Non-pigmented ciliary epithelial cell (primary cell): Measurements from ENCODE around the gene MAP3K6.

Source experiments
- DNase-seq: peaks from one replicate; pipeline ENCODE4 v3.0.0-alpha.2; 2010; ENCODE audit warnings: low read depth

Gene MAP3K6

GRCh38 chr1:27372808-27373690, 6.3 kb upstream of the MAP3K6 start:
- DNase-seq: no peak

GRCh38 chr1:27372022-27372807, 5.5 kb upstream of the MAP3K6 start:
- DNase-seq: no peak

GRCh38 chr1:27368869-27369582, 2.3 kb upstream of the MAP3K6 start:
- DNase-seq: no peak

DNA sequence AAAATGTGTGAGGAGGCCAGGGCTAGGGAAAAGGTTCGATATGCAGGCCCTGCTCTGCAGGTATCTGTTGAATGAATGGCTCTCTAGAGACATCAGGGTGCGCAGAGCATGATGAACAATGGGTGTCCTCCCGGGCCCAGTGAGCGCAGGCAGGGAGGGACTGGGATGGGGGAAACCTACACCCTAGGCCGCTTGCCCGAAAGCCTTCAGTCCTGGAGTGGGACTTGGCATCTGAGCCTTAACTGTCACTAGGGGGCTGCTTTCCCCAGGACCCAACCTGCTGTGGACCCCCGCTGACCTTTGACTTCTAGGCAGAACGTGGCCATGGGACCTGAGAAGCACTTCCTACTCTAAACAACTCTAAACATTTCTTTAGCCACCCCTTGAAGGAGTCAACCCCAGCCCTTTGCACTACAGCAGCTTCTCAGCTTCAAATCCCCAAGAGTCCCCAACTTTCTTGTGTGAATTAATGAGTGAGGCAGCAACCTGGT, 444 bp upstream of the MAP3K6 start:
- no peak for DNase-seq

DNA sequence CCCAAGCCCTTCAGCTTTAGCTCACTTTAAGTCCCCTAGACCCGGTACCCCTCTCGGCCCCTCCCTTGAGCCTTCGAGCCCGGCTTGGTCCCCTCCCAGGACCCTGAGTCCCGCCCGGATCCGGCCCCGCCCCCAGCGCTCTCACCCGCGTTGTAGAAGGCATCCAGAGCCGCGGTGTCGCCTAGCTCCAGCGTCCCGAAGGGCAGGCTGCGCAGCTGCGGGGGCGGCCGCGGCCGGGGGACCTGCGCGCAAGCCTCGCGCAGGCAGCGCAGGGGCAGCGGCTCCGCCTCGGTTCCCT, 699 bp downstream of the MAP3K6 start:
- DNase-seq: no peak

DNA sequence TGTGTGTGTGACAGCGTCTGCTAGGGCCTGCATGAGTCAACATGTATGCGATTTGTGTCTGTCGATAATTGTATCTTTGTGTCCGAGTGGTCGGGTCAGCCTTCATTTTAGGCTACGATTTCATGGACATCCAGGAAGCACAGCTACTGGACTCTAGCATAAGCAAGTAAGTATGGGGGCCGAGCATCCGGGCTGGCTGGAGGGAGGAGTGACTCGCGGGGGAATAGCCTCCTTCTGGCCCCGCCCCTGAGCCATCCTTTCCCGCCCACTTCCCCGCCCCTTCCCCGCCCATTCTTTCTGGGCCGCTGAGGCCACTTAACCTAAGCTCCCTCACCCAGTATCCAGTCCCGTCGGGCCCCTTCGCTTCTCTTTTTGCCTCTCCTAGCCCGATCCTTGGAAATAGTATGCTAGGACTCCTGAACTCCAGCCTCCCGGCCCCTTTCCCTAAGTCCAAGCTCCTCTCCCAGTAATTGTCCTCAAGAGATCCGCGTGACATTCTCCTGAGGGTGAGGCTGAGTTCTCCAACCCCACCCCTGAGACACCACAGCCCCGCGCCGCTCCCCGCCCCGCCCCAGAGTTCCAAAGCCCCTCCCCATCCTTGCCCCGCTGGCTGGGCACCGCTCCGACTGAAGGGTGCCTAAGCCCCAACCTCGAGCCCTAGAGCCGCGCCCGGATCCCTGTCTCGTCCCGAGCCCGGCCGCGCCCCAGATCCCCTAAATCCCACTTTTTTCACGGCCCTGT, 1.2 kb downstream of the MAP3K6 start:
- peak; percentile 50 for DNase-seq

DNA sequence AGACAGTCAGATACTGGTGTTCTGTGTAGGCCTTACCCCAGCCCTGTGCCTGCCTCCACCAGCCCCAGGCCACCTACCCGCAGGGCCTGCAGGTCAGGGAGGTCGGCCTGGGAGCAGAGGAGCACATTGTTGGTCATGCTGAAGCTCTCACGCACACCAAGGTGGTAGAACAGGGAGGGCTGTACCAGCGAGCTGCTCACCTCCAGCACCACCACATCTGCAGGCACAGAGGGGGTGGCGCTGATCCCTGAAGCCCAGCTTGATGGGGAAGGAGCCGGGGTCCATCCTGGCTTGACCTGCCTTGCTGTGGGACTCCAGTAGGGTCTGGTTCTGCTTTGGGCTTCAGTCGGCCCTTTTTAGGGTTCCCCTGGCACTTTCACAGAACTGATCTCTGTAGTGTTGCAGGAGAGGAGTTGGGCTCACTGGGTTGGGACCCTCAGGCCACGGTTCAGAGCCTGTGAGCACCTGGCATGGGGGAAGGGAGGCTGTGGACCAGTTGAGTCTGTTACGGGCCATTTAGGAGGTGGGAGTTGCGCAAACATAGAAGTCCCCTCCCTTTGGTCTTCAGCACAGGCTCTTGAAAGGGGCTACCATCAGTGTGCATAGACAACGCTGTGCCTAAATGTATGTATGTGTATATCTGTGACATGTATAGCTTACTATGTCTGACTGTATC, 1.9 kb downstream of the MAP3K6 start:
- DNase-seq: no peak

- no peak for DNase-seq
Measured at GRCh38 chr1:27363766-27364695, 2.7 kb downstream of the MAP3K6 start.

GRCh38 chr1:27361553-27361952, 5.2 kb downstream of the MAP3K6 start:
- no peak for DNase-seq

DNA sequence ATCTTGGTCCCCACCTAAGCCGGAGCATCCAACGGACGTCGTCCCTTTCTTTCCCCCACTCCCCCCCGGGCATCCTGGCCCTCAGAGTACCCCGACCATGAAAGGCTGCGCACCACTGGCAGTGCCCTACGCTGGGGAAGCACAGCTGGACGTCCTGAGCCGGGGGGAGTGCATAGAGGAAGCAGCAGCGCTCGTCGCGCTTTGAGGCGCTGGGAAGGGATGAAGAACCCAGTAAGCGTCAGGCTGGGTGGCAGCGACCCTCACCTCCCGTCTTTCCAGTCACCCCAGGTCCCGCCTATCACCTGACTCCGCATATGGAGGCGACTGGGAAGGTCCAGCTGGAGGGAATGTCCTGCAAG, 5.7 kb downstream of the MAP3K6 start:
- no peak for DNase-seq

GRCh38 chr1:27360159-27361043, 6.4 kb downstream of the MAP3K6 start:
- no peak for DNase-seq

DNA sequence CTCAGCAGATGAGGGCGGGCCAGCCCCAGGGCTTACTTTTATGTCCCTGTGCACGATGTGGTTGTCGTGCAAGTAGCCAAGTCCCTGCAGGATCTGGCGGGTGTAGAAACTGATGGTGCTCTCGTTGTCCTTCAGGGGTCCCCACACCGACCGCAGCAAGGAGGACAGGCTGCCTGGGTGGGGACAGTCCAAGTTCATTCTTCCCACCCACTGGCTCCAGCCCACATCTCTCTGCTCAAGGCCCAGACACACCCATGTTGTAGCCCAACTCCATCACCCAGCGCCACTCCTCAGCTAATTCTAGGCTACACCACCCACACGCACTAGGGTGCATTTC, 7.0 kb downstream of the MAP3K6 start:
- DNase-seq: no peak

DNA sequence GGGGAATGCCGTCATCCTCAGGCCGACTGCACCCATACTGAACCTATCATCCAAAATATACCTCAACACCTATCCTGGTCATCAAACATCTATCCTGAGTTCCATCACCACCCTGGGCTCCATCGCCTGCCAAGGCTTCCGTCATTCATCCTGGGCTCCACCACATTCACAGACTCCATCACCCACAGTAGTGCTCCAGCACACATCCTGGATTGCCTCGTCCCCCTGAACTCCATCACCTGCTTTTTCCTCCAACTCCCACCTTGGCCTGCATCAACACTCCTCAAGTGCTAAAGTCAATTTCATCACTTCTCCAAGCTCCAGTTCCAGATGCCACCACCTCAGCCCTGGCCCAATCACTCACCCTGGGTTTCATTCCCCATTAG, 7.8 kb downstream of the MAP3K6 start:
- no peak for DNase-seq

- DNase-seq: no peak
Measured at GRCh38 chr1:27358038-27358927, 8.5 kb downstream of the MAP3K6 start.

GRCh38 chr1:27357281-27358037, 9.3 kb downstream of the MAP3K6 start:
- DNase-seq: no peak

- DNase-seq: no peak
Measured at GRCh38 chr1:27356619-27357280, 10.0 kb downstream of the MAP3K6 start.

- DNase-seq: no peak
Measured at GRCh38 chr1:27356277-27356618, 10.5 kb downstream of the MAP3K6 start.
